ENCODE measurements around the gene ZNF518B. TPM values are rescaled to one million over a fixed set of nuclear protein-coding genes. Genes with fewer than 3 reads are reported as not detected.

Gene ZNF518B
- total and polyA plus RNA-seq, 2 donors (not counting 3 experiments of a cell fraction or from before 2014, with no cell fraction given) = 9.5 to 28.3 TPM

DNA sequence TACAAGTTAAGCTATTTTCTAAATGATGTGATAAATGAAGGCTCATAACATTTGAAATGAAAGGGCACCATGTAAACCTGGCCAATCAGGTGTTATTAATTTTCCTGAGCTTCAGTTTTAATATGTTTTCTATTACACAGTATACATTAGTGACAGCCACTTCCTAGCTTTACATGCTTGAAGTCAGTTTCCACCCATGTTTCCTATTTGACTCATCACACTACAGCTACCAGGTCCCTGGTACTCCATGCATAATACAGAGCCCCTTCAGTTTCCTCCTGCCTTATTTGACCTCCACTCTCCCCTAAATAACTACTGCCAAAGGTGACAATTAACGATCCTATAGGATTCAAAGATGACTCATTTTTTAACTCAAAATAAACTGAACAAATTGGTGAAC is 18.3 kb downstream of the ZNF518B start:
- H3K9me1 ChIP-seq (replicated peaks; ENCODE audit: control insufficient read depth, extremely low read depth, insufficient read depth, low read length) = no peaks in the 10 kb centered on the region
- H3K4me3 ChIP-seq (replicated peaks in 1 of 3; ENCODE audit: insufficient read depth in 1 of 3, low read depth in 1 of 3, low read length in 3 of 3) = no peak overlapping the region
- FAIRE-seq (no peak), DNase-seq (ENCODE audit: low read depth, low spot score) (no peak)
- no peak overlapping the region for H2AFZ ChIP-seq (ENCODE audit: low read depth, low read length)
- H4K20me1 ChIP-seq (replicated peaks; ENCODE audit: control insufficient read depth, extremely low read depth, insufficient read depth, low read length) = no peaks in the 10 kb centered on the region
- H3K9ac ChIP-seq (replicated peaks; ENCODE audit: extremely low read depth, insufficient read depth, low read length) = no peak overlapping the region
- ChIA-PET CTCF (interaction anchor here (0.9 to 1.8 kb wide), 4 partner anchors 17 to 99 kb away, joined by 3 to 5 read pairs (median 4); no protein-coding TSS in a partner anchor), POLR2A (no interaction called here)
- peaks cover 0 to 3% of the 10 kb centered on the region in 2 experiments for H3K36me3 ChIP-seq (ENCODE audit: control insufficient read depth in 2 of 2, extremely low read depth in 1 of 2, insufficient read depth in 2 of 2, low read length in 2 of 2)
- BruUV-seq (replicated peaks) = no TSS peak
- H3K79me2 ChIP-seq (ENCODE audit: control insufficient read depth, insufficient read depth, low read length) = no peaks in the 10 kb centered on the region
- H3K9me3 ChIP-seq (replicated peaks; ENCODE audit: control insufficient read depth, insufficient read depth, low read length) = no peaks in the 10 kb centered on the region
- no peaks in the 10 kb centered on the region for H3K27me3 ChIP-seq (ENCODE audit: control insufficient read depth in 2 of 2, insufficient read depth in 2 of 2, low read length in 2 of 2)
- dilution Hi-C loops (cut with MboI; ENCODE audit: extremely low pct_ligation_motif_present, low sequenced_read_pairs) = no loop called here
- H3K27ac ChIP-seq (ENCODE audit: insufficient read depth, low read depth, low read length) = no peak overlapping the region
- intact Hi-C loops (cut with micrococcal nuclease) = no loop called here
- H3K4me2 ChIP-seq (ENCODE audit: insufficient read depth, low read length) = no peak overlapping the region
- no peak for TF ChIP-seq MYC (IDR thresholded peaks at IDR 0.05; ENCODE audit: low read depth, low read length)
- peak; percentile 11 for TF ChIP-seq FOS (IDR thresholded peaks at IDR 0.05; ENCODE audit: borderline replicate concordance, insufficient read depth, low read length)
- no peak for TF ChIP-seq POLR2AphosphoS5 (IDR thresholded peaks at IDR 0.05; ENCODE audit: insufficient read depth, low read depth, low read length)
- TF ChIP-seq, protein P1, sequence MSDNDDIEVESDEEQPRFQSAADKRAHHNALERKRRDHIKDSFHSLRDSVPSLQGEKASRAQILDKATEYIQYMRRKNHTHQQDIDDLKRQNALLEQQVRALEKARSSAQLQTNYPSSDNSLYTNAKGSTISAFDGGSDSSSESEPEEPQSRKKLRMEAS (IDR thresholded peaks at IDR 0.05; ENCODE audit: insufficient read depth, insufficient read length) = no peak
- H3K4me1 ChIP-seq (ENCODE audit: control insufficient read depth, extremely low read depth, insufficient read depth, low read length) = peaks cover 5% of the 10 kb centered on the region

DNA sequence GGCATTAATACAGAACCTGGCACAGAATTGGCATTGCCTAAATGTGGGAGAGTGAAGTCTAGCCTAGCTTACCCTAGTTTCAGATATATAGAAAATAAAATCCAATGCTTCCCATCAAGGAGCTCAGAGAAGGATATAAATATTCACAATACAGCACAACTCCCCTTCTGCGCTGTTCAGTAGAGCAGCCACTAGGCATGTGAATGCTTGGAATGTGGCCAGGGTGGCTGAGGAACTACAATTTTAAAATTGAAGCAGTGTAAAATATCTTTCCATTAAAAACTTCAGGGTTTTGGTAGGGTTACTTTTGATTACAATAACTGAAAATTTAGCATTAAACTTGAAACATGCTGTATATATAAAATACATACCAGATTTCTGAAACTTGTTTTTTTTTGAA is 19.5 kb downstream of the ZNF518B start:
- BruUV-seq (replicated peaks) = no TSS peak
- dilution Hi-C loops (cut with MboI; ENCODE audit: extremely low pct_ligation_motif_present, low sequenced_read_pairs) = no loop called here
- CTCF ChIA-PET = interaction anchor here (1.8 kb wide), 1 partner anchor 100 kb away, joined by 5 read pairs; no protein-coding TSS in a partner anchor

More for the DNA sequence above, 19.5 kb downstream of the ZNF518B start:
- Histone ChIP-seq H3K9me1 (replicated peaks; ENCODE audit: control insufficient read depth, extremely low read depth, insufficient read depth, low read length) (no peaks in the 10 kb centered on the region), H2AFZ (ENCODE audit: low read depth, low read length) (no peak overlapping the region), H4K20me1 (replicated peaks; ENCODE audit: control insufficient read depth, extremely low read depth, insufficient read depth, low read length) (no peaks in the 10 kb centered on the region), H3K9ac (replicated peaks; ENCODE audit: extremely low read depth, insufficient read depth, low read length) (no peak overlapping the region), H3K79me2 (ENCODE audit: control insufficient read depth, insufficient read depth, low read length) (no peaks in the 10 kb centered on the region), H3K4me2 (ENCODE audit: insufficient read depth, low read length) (no peak overlapping the region), H3K27ac (ENCODE audit: insufficient read depth, low read depth, low read length) (no peak overlapping the region), H3K9me3 (replicated peaks; ENCODE audit: control insufficient read depth, insufficient read depth, low read length) (no peaks in the 10 kb centered on the region), H3K4me3 (replicated peaks in 1 of 3; ENCODE audit: insufficient read depth in 1 of 3, low read depth in 1 of 3, low read length in 3 of 3) (no peak overlapping the region), H3K27me3 (ENCODE audit: control insufficient read depth in 2 of 2, insufficient read depth in 2 of 2, low read length in 2 of 2) (no peaks in the 10 kb centered on the region), H3K36me3 (ENCODE audit: control insufficient read depth in 2 of 2, extremely low read depth in 1 of 2, insufficient read depth in 2 of 2, low read length in 2 of 2) (no peaks in the 10 kb centered on the region), H3K4me1 (ENCODE audit: control insufficient read depth, extremely low read depth, insufficient read depth, low read length) (peaks cover 5% of the 10 kb centered on the region)
- FAIRE-seq (no peak), DNase-seq (ENCODE audit: low read depth, low spot score) (no peak)
- POLR2A ChIA-PET = no interaction called here
- intact Hi-C loops (cut with micrococcal nuclease) = no loop called here
- no peak for TF ChIP-seq MYC (IDR thresholded peaks at IDR 0.05; ENCODE audit: low read depth, low read length)
- TF ChIP-seq EZH2 (IDR thresholded peaks at IDR 0.05; ENCODE audit: borderline replicate concordance, low read depth, low read length, severe bottlenecking) = no peak
- no peak for TF ChIP-seq FOS (IDR thresholded peaks at IDR 0.05; ENCODE audit: borderline replicate concordance, insufficient read depth, low read length)
- no peak for TF ChIP-seq JUN (IDR thresholded peaks at IDR 0.05; ENCODE audit: borderline replicate concordance, insufficient read depth, insufficient read length, low read depth)
- TF ChIP-seq GATA2 (IDR thresholded peaks at IDR 0.05; ENCODE audit: insufficient read depth, insufficient read length, low read depth, low read length) = no peak
- no peak for TF ChIP-seq POLR2A (IDR thresholded peaks at IDR 0.05; ENCODE audit: low read depth, low read length)
- TF ChIP-seq POLR2AphosphoS5 (IDR thresholded peaks at IDR 0.05; ENCODE audit: insufficient read depth, low read depth, low read length) = no peak
- TF ChIP-seq, protein P2, sequence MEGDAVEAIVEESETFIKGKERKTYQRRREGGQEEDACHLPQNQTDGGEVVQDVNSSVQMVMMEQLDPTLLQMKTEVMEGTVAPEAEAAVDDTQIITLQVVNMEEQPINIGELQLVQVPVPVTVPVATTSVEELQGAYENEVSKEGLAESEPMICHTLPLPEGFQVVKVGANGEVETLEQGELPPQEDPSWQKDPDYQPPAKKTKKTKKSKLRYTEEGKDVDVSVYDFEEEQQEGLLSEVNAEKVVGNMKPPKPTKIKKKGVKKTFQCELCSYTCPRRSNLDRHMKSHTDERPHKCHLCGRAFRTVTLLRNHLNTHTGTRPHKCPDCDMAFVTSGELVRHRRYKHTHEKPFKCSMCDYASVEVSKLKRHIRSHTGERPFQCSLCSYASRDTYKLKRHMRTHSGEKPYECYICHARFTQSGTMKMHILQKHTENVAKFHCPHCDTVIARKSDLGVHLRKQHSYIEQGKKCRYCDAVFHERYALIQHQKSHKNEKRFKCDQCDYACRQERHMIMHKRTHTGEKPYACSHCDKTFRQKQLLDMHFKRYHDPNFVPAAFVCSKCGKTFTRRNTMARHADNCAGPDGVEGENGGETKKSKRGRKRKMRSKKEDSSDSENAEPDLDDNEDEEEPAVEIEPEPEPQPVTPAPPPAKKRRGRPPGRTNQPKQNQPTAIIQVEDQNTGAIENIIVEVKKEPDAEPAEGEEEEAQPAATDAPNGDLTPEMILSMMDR (IDR thresholded peaks at IDR 0.05; ENCODE audit: extremely low read depth in 1 of 2, insufficient read depth in 1 of 2, low read depth in 1 of 2, low read length in 2 of 2) = no peak
- TF ChIP-seq, protein P1 (IDR thresholded peaks at IDR 0.05; ENCODE audit: insufficient read depth, insufficient read length) = no peak

Data from endothelial cell of umbilical vein (primary cell).